Osteoblast (primary cell): Measurements from ENCODE around the gene EPHA1. TPM values are rescaled to one million over a fixed set of nuclear protein-coding genes. Genes with fewer than 3 reads are reported as not detected.
A peak's percentile ranks its signal among the peaks of the same experiment; 100 is the strongest.

Source experiments
- DNase-seq: peaks from one replicate; pipeline ENCODE4 v3.0.0; 2011; ENCODE audit warnings: low spot score, mixed read lengths; ENCODE audit not compliant: insufficient read length; ENCODE audit errors: missing footprints
- H2AFZ ChIP-seq: 2 replicates; pipeline ENCODE4 v1.6.0; 2011; ENCODE audit warnings: mild to moderate bottlenecking, low read length
- H3K27ac ChIP-seq: 2 replicates; pipeline ENCODE4 v1.5.1; 2011; ENCODE audit warnings: mild to moderate bottlenecking, low read depth, low read length, moderate library complexity
- H3K27me3 ChIP-seq: 2 replicates; pipeline ENCODE4 v1.6.0; 2012; ENCODE audit warnings: mild to moderate bottlenecking, control low read depth, inconsistent platforms, low read length, moderate library complexity; ENCODE audit not compliant: insufficient read depth
- H3K36me3 ChIP-seq: 2 replicates; pipeline ENCODE4 v1.5.1; 2011; ENCODE audit warnings: mild to moderate bottlenecking, low read length, control low read depth, moderate library complexity; ENCODE audit not compliant: insufficient read depth
- H3K4me1 ChIP-seq: 2 replicates; pipeline ENCODE4 v1.5.1; 2011; ENCODE audit warnings: mild to moderate bottlenecking, low read length, control low read depth, moderate library complexity; ENCODE audit not compliant: insufficient read depth
- H3K4me2 ChIP-seq: 2 replicates; pipeline ENCODE4 v1.6.0; 2011; ENCODE audit warnings: mild to moderate bottlenecking, low read length; ENCODE audit not compliant: insufficient read depth
- H3K4me3 ChIP-seq: fragments of 200-600 bp; sonication (generic); 3 replicates; pipeline ENCODE4 v1.5.1; 2012; ENCODE audit warnings: mild to moderate bottlenecking, low read length, inconsistent platforms; ENCODE audit not compliant: insufficient read depth
- H3K79me2 ChIP-seq: 2 replicates; pipeline ENCODE4 v1.6.0; 2012; ENCODE audit warnings: mild to moderate bottlenecking, low read length, control low read depth, inconsistent platforms; ENCODE audit not compliant: insufficient read depth
- H3K9me3 ChIP-seq: 2 replicates; pipeline ENCODE4 v1.5.1; 2011; ENCODE audit warnings: low read depth, low read length, control low read depth
- H4K20me1 ChIP-seq: 2 replicates; pipeline ENCODE4 v1.6.0; 2012; ENCODE audit warnings: mild to moderate bottlenecking, low read length, control low read depth; ENCODE audit not compliant: insufficient read depth
- total RNA-seq: library from RNA; depleted of rRNA; stranded (reverse); fragments of >200 nt; gene quantifications from 2 replicates; pipeline ENCODE4 v1.2.3, GENCODE V29; 2012
- TF ChIP-seq, protein P1 (sequence below): IDR thresholded peaks from 2 replicates; pipeline ENCODE4 v1.5.1; 2011; ENCODE audit warnings: mild to moderate bottlenecking, low read depth, low read length, moderate library complexity; ENCODE audit errors: extremely low read depth

Gene EPHA1
- total RNA-seq, 1 donor, result not detected

DNA sequence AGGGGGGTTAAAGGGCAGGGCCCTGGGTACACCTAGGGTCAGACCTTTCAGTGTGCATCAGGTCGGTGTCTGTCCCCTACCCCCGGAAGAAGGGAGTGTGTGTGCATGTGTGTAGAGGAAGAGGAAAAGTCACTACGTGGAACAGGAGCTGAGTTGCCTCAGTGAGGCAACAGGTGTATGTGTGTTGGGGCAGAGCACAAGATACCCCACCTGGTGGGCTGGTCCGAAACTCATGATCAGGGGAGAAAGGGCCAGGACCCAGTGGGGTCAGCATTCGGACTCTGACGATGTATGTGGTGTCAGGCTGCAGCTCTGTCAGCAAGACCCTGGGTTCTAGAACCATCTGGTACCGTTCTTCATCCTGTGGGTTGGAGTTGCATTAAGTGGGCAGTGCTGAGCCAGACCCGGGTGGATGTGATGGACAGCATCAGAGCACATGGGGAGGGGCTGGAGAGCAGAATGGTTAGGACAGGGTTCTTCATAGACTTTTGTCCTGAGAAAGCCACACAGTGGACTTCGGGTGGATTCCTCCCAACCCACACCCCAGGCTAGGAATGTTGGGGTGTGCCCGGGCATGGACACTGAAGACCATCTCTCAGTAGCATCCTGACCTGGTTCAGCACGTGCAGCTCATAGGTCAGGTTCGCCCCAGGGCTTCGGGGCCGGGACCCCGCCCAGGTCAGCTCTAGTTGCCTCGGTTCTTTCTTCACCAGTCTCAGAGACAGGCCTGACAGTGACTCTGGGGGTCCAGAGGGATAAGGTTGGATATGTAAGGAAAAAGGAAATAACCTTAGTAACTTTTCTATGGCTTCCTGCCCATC lies 10.7 kb downstream of the EPHA1 start:
- no peak overlapping the region for H3K4me3 ChIP-seq
- TF ChIP-seq, protein P1, sequence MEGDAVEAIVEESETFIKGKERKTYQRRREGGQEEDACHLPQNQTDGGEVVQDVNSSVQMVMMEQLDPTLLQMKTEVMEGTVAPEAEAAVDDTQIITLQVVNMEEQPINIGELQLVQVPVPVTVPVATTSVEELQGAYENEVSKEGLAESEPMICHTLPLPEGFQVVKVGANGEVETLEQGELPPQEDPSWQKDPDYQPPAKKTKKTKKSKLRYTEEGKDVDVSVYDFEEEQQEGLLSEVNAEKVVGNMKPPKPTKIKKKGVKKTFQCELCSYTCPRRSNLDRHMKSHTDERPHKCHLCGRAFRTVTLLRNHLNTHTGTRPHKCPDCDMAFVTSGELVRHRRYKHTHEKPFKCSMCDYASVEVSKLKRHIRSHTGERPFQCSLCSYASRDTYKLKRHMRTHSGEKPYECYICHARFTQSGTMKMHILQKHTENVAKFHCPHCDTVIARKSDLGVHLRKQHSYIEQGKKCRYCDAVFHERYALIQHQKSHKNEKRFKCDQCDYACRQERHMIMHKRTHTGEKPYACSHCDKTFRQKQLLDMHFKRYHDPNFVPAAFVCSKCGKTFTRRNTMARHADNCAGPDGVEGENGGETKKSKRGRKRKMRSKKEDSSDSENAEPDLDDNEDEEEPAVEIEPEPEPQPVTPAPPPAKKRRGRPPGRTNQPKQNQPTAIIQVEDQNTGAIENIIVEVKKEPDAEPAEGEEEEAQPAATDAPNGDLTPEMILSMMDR, result no peak
- no peaks in the 10 kb centered on the region for H3K79me2 ChIP-seq
- H3K9me3 ChIP-seq, result no peaks in the 10 kb centered on the region
- H4K20me1 ChIP-seq, result peaks cover 2% of the 10 kb centered on the region
- H2AFZ ChIP-seq, result no peak overlapping the region
- H3K36me3 ChIP-seq, result peaks cover 3% of the 10 kb centered on the region
- H3K27ac ChIP-seq, result no peak overlapping the region
- H3K27me3 ChIP-seq, result peaks cover 3% of the 10 kb centered on the region
- peaks cover 8% of the 10 kb centered on the region for H3K4me1 ChIP-seq
- no peak overlapping the region for H3K4me2 ChIP-seq
- peak; percentile 85 for DNase-seq

DNA sequence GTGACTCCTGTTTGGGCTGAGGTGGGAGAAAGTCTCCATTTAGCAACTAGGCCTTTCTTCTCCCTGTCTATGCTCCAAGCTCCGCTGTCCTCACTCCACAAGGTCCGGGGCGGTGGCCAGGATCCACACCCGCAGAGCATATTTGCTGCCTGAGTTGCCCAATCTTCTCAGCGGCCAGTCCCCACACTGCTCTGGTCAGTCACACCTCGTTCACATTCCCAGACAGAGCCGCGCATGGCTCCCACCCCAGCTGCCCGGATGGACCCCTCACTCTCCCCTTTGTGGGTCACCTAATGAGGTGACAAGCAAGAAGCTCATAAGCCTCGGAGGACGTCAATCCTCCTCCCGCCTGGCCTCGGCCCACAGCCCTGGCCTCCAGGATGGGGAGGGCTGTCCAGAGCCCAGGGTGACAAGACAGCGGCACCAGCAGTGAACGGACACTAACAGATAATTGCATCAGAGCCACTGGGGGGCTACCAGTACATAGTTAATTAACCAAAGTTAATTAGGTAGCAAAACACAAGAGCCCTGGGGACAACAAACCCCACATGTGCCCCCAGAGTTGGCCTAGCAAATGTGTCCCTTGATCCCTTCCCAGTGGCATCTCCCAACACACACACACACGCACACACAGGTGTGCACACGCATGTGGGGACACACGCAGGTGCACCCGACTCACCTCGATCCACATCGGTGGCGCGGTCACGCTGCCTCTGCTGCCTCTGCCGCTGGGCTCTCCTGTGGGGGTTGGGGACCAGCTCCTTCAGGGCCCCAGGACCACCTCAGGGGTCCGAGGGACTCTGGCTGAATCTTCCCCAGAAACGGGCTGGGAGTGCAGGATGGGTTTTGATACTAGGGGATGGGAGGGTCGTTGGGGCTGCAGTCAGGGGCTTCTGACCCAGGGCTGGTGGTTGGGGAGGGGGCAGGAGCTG lies 11.8 kb downstream of the EPHA1 start:
- H2AFZ ChIP-seq, result no peak overlapping the region
- H3K27ac ChIP-seq, result no peak overlapping the region
- peaks cover 3% of the 10 kb centered on the region for H3K27me3 ChIP-seq
- TF ChIP-seq, protein P1, result no peak
- H3K36me3 ChIP-seq, result peaks cover 9% of the 10 kb centered on the region
- H3K79me2 ChIP-seq, result no peaks in the 10 kb centered on the region
- H4K20me1 ChIP-seq, result peaks cover 7% of the 10 kb centered on the region
- H3K4me2 ChIP-seq, result no peak overlapping the region
- H3K9me3 ChIP-seq, result no peaks in the 10 kb centered on the region
- DNase-seq, result peak; percentile 88
- no peak overlapping the region for H3K4me3 ChIP-seq
- peaks cover 18% of the 10 kb centered on the region for H3K4me1 ChIP-seq

DNA sequence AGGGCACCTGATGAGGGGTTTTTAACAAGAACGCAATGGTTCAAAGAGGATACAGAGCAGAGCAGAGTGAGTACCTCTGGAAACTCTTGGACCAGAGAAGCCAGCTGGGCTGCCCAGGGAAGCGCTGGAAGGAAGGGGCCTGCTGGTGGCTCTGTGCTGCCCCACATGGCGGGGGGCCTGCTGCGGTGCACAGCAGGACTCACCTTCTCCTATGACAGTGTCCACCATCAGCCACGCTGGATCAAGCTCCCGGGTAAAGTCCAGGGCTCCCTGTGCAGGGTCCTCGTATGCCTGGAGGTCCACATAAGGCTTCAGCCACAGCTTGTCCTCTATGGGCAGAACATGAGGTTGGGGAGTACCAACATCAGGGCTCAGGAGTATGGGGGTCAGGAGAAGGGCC lies 12.5 kb downstream of the EPHA1 start:
- Histone ChIP-seq H3K27ac (no peak overlapping the region), H3K27me3 (peaks cover 3% of the 10 kb centered on the region), H3K9me3 (no peaks in the 10 kb centered on the region), H2AFZ (no peak overlapping the region), H3K36me3 (peaks cover 15% of the 10 kb centered on the region), H3K4me1 (peaks cover 25% of the 10 kb centered on the region), H3K4me2 (no peak overlapping the region), H3K79me2 (no peaks in the 10 kb centered on the region), H3K4me3 (no peak overlapping the region), H4K20me1 (peaks cover 14% of the 10 kb centered on the region)
- DNase-seq, result no peak
- TF ChIP-seq, protein P1, result no peak
